H1 (cell line): ENCODE results near the gene FAM24A. TPM values are rescaled to one million over a fixed set of nuclear protein-coding genes. Genes with fewer than 3 reads are reported as not detected.

Experiments
- CTCF ChIA-PET: fragments of 300-600 bp; sonication (Branson Sonifier 250); formaldehyde crosslinking; loops from one replicate; lab custom pipeline; 2021; ENCODE audit not compliant: partially characterized antibody; lab: Charles Lee
- POLR2A ChIA-PET: fragments of 300-600 bp; sonication (Branson Sonifier 250); formaldehyde crosslinking; loops from one replicate; lab custom pipeline; 2021; ENCODE audit warnings: inconsistent platforms; ENCODE audit not compliant: partially characterized antibody; lab: Charles Lee
- DNase-seq, 2 experiments: peaks; one replicate each; pipeline versions ENCODE4 v3.0.0 to v3.0.0-alpha.2; 2010 to 2022; ENCODE audit warnings: low spot score in 2 of 2, low read depth in 1 of 2, mixed read lengths in 1 of 2
- FAIRE-seq: peaks from 2 replicates; lab custom pipeline; 2011; peaks lifted over from hg19 to GRCh38; lab: Jason Lieb, UNC
- H2AFZ ChIP-seq: 2 replicates; pipeline ENCODE4 v1.8.1; 2012; ENCODE audit warnings: low read length, inconsistent platforms
- H2AK5ac ChIP-seq: 2 replicates; pipeline ENCODE4 v1.6.1; 2013; ENCODE audit warnings: low read depth, low read length
- H2BK120ac ChIP-seq: replicated peaks from 2 replicates; pipeline ENCODE3; 2013; ENCODE audit warnings: low read depth, low read length, inconsistent platforms
- H2BK12ac ChIP-seq: 2 replicates; pipeline ENCODE4 v1.6.1; 2013; ENCODE audit warnings: low read depth, low read length
- H2BK15ac ChIP-seq: 2 replicates; pipeline ENCODE4 v1.6.1; 2013; ENCODE audit warnings: low read length
- H2BK20ac ChIP-seq: 2 replicates; pipeline ENCODE4 v1.6.1; 2013; ENCODE audit warnings: low read length
- H2BK5ac ChIP-seq: 2 replicates; pipeline ENCODE4 v1.6.1; 2013; ENCODE audit warnings: low read depth, low read length
- H3K14ac ChIP-seq: 2 replicates; pipeline ENCODE4 v1.6.1; 2013; ENCODE audit warnings: inconsistent platforms; ENCODE audit not compliant: insufficient read length
- H3K18ac ChIP-seq: 2 replicates; pipeline ENCODE4 v1.6.1; 2013; ENCODE audit warnings: low read length; ENCODE audit errors: extremely low read depth
- H3K23ac ChIP-seq: 2 replicates; pipeline ENCODE4 v1.6.1; 2013; ENCODE audit warnings: inconsistent platforms; ENCODE audit not compliant: insufficient read length
- H3K23me2 ChIP-seq: 2 replicates; pipeline ENCODE4 v1.6.1; 2013; ENCODE audit warnings: low read depth, low read length
- H3K27ac ChIP-seq: 2 replicates; pipeline ENCODE4 v1.6.1; 2011; ENCODE audit warnings: low read depth, low read length, inconsistent platforms
- H3K27me3 ChIP-seq, 4 experiments: replicated peaks in 1 of 4; 1 replicate in 1 of 4; 2 replicates in 3 of 4; pipeline versions ENCODE4 v1.6.1 to v1.8.1; 2011 to 2013; ENCODE audit warnings: low read length in 3 of 4, mild to moderate bottlenecking in 3 of 4, inconsistent platforms in 2 of 4, mixed read lengths in 2 of 4, moderate library complexity in 1 of 4; ENCODE audit not compliant: control insufficient read depth in 3 of 4, insufficient read depth in 3 of 4; ENCODE audit errors: extremely low read depth in 1 of 4
- H3K36me3 ChIP-seq, 4 experiments: 2 replicates each; pipeline versions ENCODE4 v1.6.1 to v1.8.1; 2011 to 2013; ENCODE audit warnings: mild to moderate bottlenecking in 4 of 4, low read length in 3 of 4, moderate library complexity in 2 of 4, control low read depth in 1 of 4, inconsistent platforms in 1 of 4; ENCODE audit not compliant: insufficient read depth in 4 of 4, control insufficient read depth in 2 of 4
- H3K4ac ChIP-seq: replicated peaks from 2 replicates; pipeline ENCODE3; 2013; ENCODE audit warnings: low read length, low read depth, mixed read lengths, inconsistent platforms; ENCODE audit not compliant: insufficient read length
- H3K4me1 ChIP-seq, 4 experiments: replicated peaks in 1 of 4; 1 replicate in 1 of 4; 2 replicates in 3 of 4; pipeline versions ENCODE4 v1.6.1 to v1.8.1; 2011 to 2013; ENCODE audit warnings: low read length in 3 of 4, inconsistent platforms in 2 of 4, mixed read lengths in 1 of 4; ENCODE audit not compliant: insufficient read depth in 4 of 4, control insufficient read depth in 3 of 4
- H3K4me2 ChIP-seq, 2 experiments: 2 replicates each; pipeline versions ENCODE4 v1.6.1 to v1.8.1; 2011 to 2013; ENCODE audit warnings: low read depth in 2 of 2, low read length in 2 of 2, control low read depth in 1 of 2, inconsistent platforms in 1 of 2, mild to moderate bottlenecking in 1 of 2; ENCODE audit not compliant: insufficient read depth in 1 of 2
- H3K4me3 ChIP-seq, 4 experiments: fragments of 200-600, 300-600 bp in 1 of 4; sonication (generic), shearing (Covaris generic), sonication (Bioruptor Twin) in 1 of 4; 2 replicates each; pipeline versions ENCODE4 v1.5.1 to v1.8.1; 2011 to 2016; ENCODE audit warnings: low read length in 4 of 4, low read depth in 3 of 4, control low read depth in 2 of 4, inconsistent platforms in 2 of 4, mild to moderate bottlenecking in 2 of 4, mixed read lengths in 1 of 4, moderate library complexity in 1 of 4; ENCODE audit not compliant: insufficient read depth in 2 of 4; ENCODE audit errors: extremely low read depth in 1 of 4
- H3K56ac ChIP-seq: replicated peaks from 2 replicates; pipeline ENCODE3; 2013; ENCODE audit warnings: low read depth, mild to moderate bottlenecking, mixed read lengths, low read length, inconsistent platforms; ENCODE audit not compliant: insufficient read length
- H3K79me1 ChIP-seq: 2 replicates; pipeline ENCODE4 v1.6.1; 2013; ENCODE audit warnings: low read depth, low read length, control low read depth
- H3K79me2 ChIP-seq, 2 experiments: 2 replicates each; pipeline versions ENCODE4 v1.6.1 to v1.8.1; 2012 to 2013; ENCODE audit warnings: low read length in 2 of 2, mild to moderate bottlenecking in 2 of 2, inconsistent platforms in 1 of 2; ENCODE audit not compliant: insufficient read depth in 2 of 2, control insufficient read depth in 1 of 2
- H3K9ac ChIP-seq, 4 experiments: replicated peaks in 1 of 4; 1 replicate in 1 of 4; 2 replicates in 3 of 4; pipeline versions ENCODE4 v1.6.1 to v1.8.1; 2011 to 2013; ENCODE audit warnings: low read depth in 3 of 4, low read length in 3 of 4, control low read depth in 2 of 4, mild to moderate bottlenecking in 2 of 4, moderate library complexity in 2 of 4, inconsistent platforms in 1 of 4; ENCODE audit errors: extremely low read depth in 1 of 4
- H3K9me3 ChIP-seq, 2 experiments: 2 replicates each; pipeline versions ENCODE4 v1.6.1 to v1.8.1; 2012 to 2013; ENCODE audit warnings: mild to moderate bottlenecking in 2 of 2, moderate library complexity in 2 of 2, control low read depth in 1 of 2, inconsistent platforms in 1 of 2, low read depth in 1 of 2, low read length in 1 of 2, mixed read lengths in 1 of 2; ENCODE audit not compliant: insufficient read depth in 2 of 2
- H4K20me1 ChIP-seq, 2 experiments: replicated peaks in 1 of 2; 2 replicates each; pipeline versions ENCODE3 to v1.8.1; 2011 to 2013; ENCODE audit warnings: inconsistent platforms in 2 of 2, low read length in 2 of 2, mild to moderate bottlenecking in 1 of 2; ENCODE audit not compliant: insufficient read depth in 2 of 2, control insufficient read depth in 1 of 2
- H4K5ac ChIP-seq: 2 replicates; pipeline ENCODE4 v1.6.1; 2013; ENCODE audit warnings: low read length, low read depth, mixed read lengths, inconsistent platforms; ENCODE audit not compliant: insufficient read length
- H4K8ac ChIP-seq: 2 replicates; pipeline ENCODE4 v1.8.0; 2013; ENCODE audit warnings: mild to moderate bottlenecking, moderate library complexity, low read length, inconsistent platforms; ENCODE audit not compliant: insufficient read depth; ENCODE audit errors: extremely low read depth
- H4K91ac ChIP-seq: replicated peaks from 2 replicates; pipeline ENCODE3; 2013; ENCODE audit warnings: low read length, mixed read lengths, inconsistent platforms; ENCODE audit not compliant: insufficient read length
- CBX5 ChIP-seq: fragments of 300-800, 300-1000 bp; sonication (generic); IDR thresholded peaks from 2 replicates; pipeline ENCODE4 v1.7.1; 2016; ENCODE audit warnings: antibody characterized with exemption, low read length, low read depth
- CHD1 ChIP-seq: IDR thresholded peaks from 2 replicates; pipeline ENCODE4 v1.6.1; 2012; ENCODE audit warnings: low read depth, low read length, improper control_type of control experiment
- CREB1 ChIP-seq: IDR thresholded peaks from 2 replicates; pipeline ENCODE4 v1.6.1; 2012; ENCODE audit warnings: inconsistent platforms
- CTBP2 ChIP-seq: IDR thresholded peaks from 2 replicates; pipeline ENCODE4 v1.7.0; 2011; ENCODE audit warnings: borderline replicate concordance, mild to moderate bottlenecking, moderate library complexity, mixed read lengths, low read length; ENCODE audit not compliant: insufficient read depth, insufficient read length
- EGR1 ChIP-seq: IDR thresholded peaks from 2 replicates; pipeline ENCODE4 v1.6.1; 2011; ENCODE audit warnings: low read depth, low read length, borderline replicate concordance
- POLR2A ChIP-seq, 2 experiments: IDR thresholded peaks; 1 replicate in 1 of 2; 2 replicates in 1 of 2; pipeline ENCODE4 v1.6.1; 2011; ENCODE audit warnings: low read depth in 2 of 2, low read length in 2 of 2, mild to moderate bottlenecking in 2 of 2; ENCODE audit errors: control extremely low read depth in 1 of 2
- RBBP5 ChIP-seq: IDR thresholded peaks from 2 replicates; pipeline ENCODE4 v1.7.1; 2012; ENCODE audit warnings: low read depth, mild to moderate bottlenecking, inconsistent platforms, low read length, moderate library complexity, borderline replicate concordance
- SIN3A ChIP-seq, 2 experiments: IDR thresholded peaks in 1 of 2; conservative IDR thresholded peaks in 1 of 2; 2 replicates each; pipeline ENCODE4 v1.6.1; 2011 to 2012; ENCODE audit warnings: low read length in 2 of 2, improper control_type of control experiment in 1 of 2, low read depth in 1 of 2, mild to moderate bottlenecking in 1 of 2
- SIRT6 ChIP-seq: IDR thresholded peaks from one replicate; pipeline ENCODE4 v1.7.1; 2012; ENCODE audit warnings: low read length, inconsistent platforms
- SP2 ChIP-seq: IDR thresholded peaks from 2 replicates; pipeline ENCODE4 v1.6.1; 2012; ENCODE audit warnings: mild to moderate bottlenecking, low read length, inconsistent platforms
- YY1 ChIP-seq: IDR thresholded peaks from 2 replicates; pipeline ENCODE4 v1.6.1; 2011; ENCODE audit warnings: low read depth, mild to moderate bottlenecking, low read length
- ZNF274 ChIP-seq: IDR thresholded peaks from 2 replicates; pipeline ENCODE4 v1.7.0; 2012; ENCODE audit warnings: low read length, borderline replicate concordance; ENCODE audit errors: extremely low read depth
- WGBS, 2 experiments: shearing (Covaris generic) in 1 of 2; methylation state at CpG; one replicate each; pipeline versions ENCODE4 v1.1.6 to v1.1.7; 2013 to 2015; ENCODE audit warnings: low lambda C conversion rate in 2 of 2, mixed read lengths in 2 of 2, inconsistent platforms in 1 of 2, low coverage in 1 of 2, missing lambda C conversion rate in 1 of 2; ENCODE audit not compliant: insufficient replicate concordance in 2 of 2, insufficient coverage in 1 of 2, insufficient read length in 1 of 2; ENCODE audit errors: extremely low coverage in 1 of 2, missing lambda C conversion rate in 1 of 2; 5-methylcytosine and 5-hydroxymethylcytosine counted together
- polyA plus RNA-seq, 7 experiments: library from polyadenylated mRNA; depleted of rRNA in 3 of 7; stranded (reverse) in 5 of 7; unstranded in 2 of 7; fragments of >200 nt in 5 of 7; fragments of 200-250 nt in 2 of 7; gene quantifications; 1 replicate in 5 of 7; 2 replicates in 1 of 7; 4 replicates in 1 of 7; pipeline versions ENCODE4 v1.2.1 to v1.2.3, GENCODE V29; 2011 to 2013; ENCODE audit warnings: missing spikeins in 2 of 7, mixed read lengths in 2 of 7
- total RNA-seq: library from RNA; stranded (reverse); fragmentation: NEBNext Ultra II Directional; extraction: Animal tissue kit (Norgen Biotek cat#: 25700); gene quantifications from 2 replicates; pipeline ENCODE4 v1.2.1, GENCODE V29; 2021
- TF ChIP-seq, protein P1 (sequence below): IDR thresholded peaks from 2 replicates; pipeline ENCODE4 v1.6.1; 2012; ENCODE audit warnings: inconsistent platforms

FAM24A gene
- total and polyA plus RNA-seq, 2 of the 8 experiments (the other 6 are each of a cell fraction or from before 2014, with no cell fraction given): not detected

DNA sequence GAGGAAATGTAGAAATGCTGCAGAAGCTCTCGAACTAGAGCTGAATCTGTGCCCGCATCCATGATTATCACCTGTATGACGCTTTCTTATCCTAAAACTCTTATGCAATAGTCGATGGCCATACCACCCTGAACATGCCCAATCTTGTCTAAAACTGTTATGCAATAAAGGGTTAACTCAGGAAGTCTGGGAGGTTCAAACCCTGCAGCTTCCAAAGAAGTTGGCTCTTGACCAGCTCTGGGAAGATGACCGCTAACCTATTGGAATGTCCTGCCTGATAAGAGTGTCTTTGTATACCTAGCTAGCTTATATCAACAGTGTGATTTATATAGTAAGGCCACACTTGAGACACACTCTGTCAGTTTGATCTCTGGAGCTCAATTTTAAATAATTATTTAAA, 47.1 kb downstream of the FAM24A start:
- POLR2A ChIA-PET: interaction anchor here (0.8 kb wide), 1 partner anchor 25 kb away, joined by 3 read pairs; no protein-coding TSS in a partner anchor

More for the DNA sequence above, 47.1 kb downstream of the FAM24A start:
- no peak for FAIRE-seq
- H2BK5ac ChIP-seq: no peak overlapping the region
- H2BK120ac ChIP-seq: no peak overlapping the region
- H3K9ac ChIP-seq: no peak overlapping the region
- no peak overlapping the region for H4K8ac ChIP-seq
- peaks cover 0 to 4% (median 0%) of the 10 kb centered on the region in 4 experiments; a peak in 2 of 8 replicates for H3K36me3 ChIP-seq
- H3K79me2 ChIP-seq: 0 out of 4 replicates have a peak, but pooled peaks cover 0 to 3% of the 10 kb centered on the region in 2 experiments
- TF ChIP-seq YY1 (no peak), CREB1 (no peak), ZNF274 (no peak), SP2 (no peak), SIRT6 (no peak), CTBP2 (no peak), CBX5 (no peak), POLR2A (IDR thresholded peaks at IDR 0.05; ENCODE audit: control extremely low read depth in 1 of 2, low read depth in 2 of 2, low read length in 2 of 2) (no peak), RBBP5 (no peak), CHD1 (no peak), SIN3A (conservative IDR thresholded peaks at IDR 0.05 in 1 of 2, IDR thresholded peaks at IDR 0.05 in 1 of 2; ENCODE audit: low read depth in 1 of 2, low read length in 2 of 2) (no peak), EGR1 (no peak)
- TF ChIP-seq, protein P1, sequence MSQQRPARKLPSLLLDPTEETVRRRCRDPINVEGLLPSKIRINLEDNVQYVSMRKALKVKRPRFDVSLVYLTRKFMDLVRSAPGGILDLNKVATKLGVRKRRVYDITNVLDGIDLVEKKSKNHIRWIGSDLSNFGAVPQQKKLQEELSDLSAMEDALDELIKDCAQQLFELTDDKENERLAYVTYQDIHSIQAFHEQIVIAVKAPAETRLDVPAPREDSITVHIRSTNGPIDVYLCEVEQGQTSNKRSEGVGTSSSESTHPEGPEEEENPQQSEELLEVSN: no peak
- TF ChIP-seq, all 59 proteins: peak for 0
- H3K27ac ChIP-seq: no peak overlapping the region
- 74% methylated on average over 5 of the region's 5 CpGs; no CpG with 5 or more reads in 1 of the 2 experiments for WGBS, 2 experiments
- no peak overlapping the region for H3K56ac ChIP-seq
- H2BK12ac ChIP-seq: no peak overlapping the region
- H3K4ac ChIP-seq: no peak overlapping the region
- no peak overlapping the region for H2BK20ac ChIP-seq
- CTCF ChIA-PET: interaction anchor here (1.0 kb wide), 1 partner anchor 24 kb away, joined by 3 read pairs; no protein-coding TSS in a partner anchor
- no peaks in the 10 kb centered on the region for H3K79me1 ChIP-seq
- peaks cover 7 to 15% (median 13%) of the 10 kb centered on the region in 4 experiments for H3K27me3 ChIP-seq
- H3K14ac ChIP-seq: no peak overlapping the region
- no peak overlapping the region for H2BK15ac ChIP-seq
- no peak overlapping the region for H4K5ac ChIP-seq
- no peak for DNase-seq
- H3K23me2 ChIP-seq: peaks cover 4% of the 10 kb centered on the region; the same call in 1 of the 2 replicates
- no peak overlapping the region for H2AK5ac ChIP-seq
- H3K4me1 ChIP-seq: peaks cover 0 to 3% (median 0%) of the 10 kb centered on the region in 4 experiments; a peak in 1 of 7 replicates
- no peak overlapping the region for H3K23ac ChIP-seq
- no peak overlapping the region for H4K91ac ChIP-seq
- no peak overlapping the region for H2AFZ ChIP-seq
- no peak overlapping the region for H3K18ac ChIP-seq
- no peak overlapping the region for H3K4me2 ChIP-seq
- H4K20me1 ChIP-seq: no peaks in the 10 kb centered on the region
- H3K9me3 ChIP-seq: peaks cover 7 to 8% of the 10 kb centered on the region in 2 experiments; a peak in 3 of 4 replicates
- no peak overlapping the region for H3K4me3 ChIP-seq
